ENCODE data around the gene AP2M1.

The AP2M1 gene

GRCh38 chr3:184173374-184173722 is 1.3 kb upstream of the AP2M1 start:
- H3K4me3 ChIP-seq (ENCODE audit: low read length), result no peak overlapping the region
- TF ChIP-seq CTCF (conservative IDR thresholded peaks at IDR 0.05; ENCODE audit: low read depth, low read length), result no peak
- DNase-seq (ENCODE audit: low read depth), result no peak

GRCh38 chr3:184174284-184174645 is 390 bp upstream of the AP2M1 start:
- DNase-seq (ENCODE audit: low read depth), result no peak
- no peak for TF ChIP-seq CTCF (conservative IDR thresholded peaks at IDR 0.05; ENCODE audit: low read depth, low read length)
- H3K4me3 ChIP-seq (ENCODE audit: low read length), result peak overlapping the region; percentile 76

GRCh38 chr3:184175506-184175905 is 851 bp downstream of the AP2M1 start:
- peak overlapping the region; percentile 76 for H3K4me3 ChIP-seq (ENCODE audit: low read length)
- no peak for DNase-seq (ENCODE audit: low read depth)
- no peak for TF ChIP-seq CTCF (conservative IDR thresholded peaks at IDR 0.05; ENCODE audit: low read depth, low read length)

- TF ChIP-seq CTCF (conservative IDR thresholded peaks at IDR 0.05; ENCODE audit: low read depth, low read length), result no peak
- H3K4me3 ChIP-seq (ENCODE audit: low read length), result peak overlapping the region; percentile 76
- DNase-seq (ENCODE audit: low read depth), result no peak
Observed at GRCh38 chr3:184175981-184176376, 1.3 kb downstream of the AP2M1 start.

- DNase-seq (ENCODE audit: low read depth), result peak; percentile 81
- H3K4me3 ChIP-seq (ENCODE audit: low read length), result peak overlapping the region; percentile 76
- peak; percentile 3 for TF ChIP-seq CTCF (conservative IDR thresholded peaks at IDR 0.05; ENCODE audit: low read depth, low read length)
Observed at GRCh38 chr3:184176377-184177330, 2.0 kb downstream of the AP2M1 start.

- no peak for DNase-seq (ENCODE audit: low read depth)
- peak overlapping the region; percentile 76 for H3K4me3 ChIP-seq (ENCODE audit: low read length)
- TF ChIP-seq CTCF (conservative IDR thresholded peaks at IDR 0.05; ENCODE audit: low read depth, low read length), result no peak
Observed at GRCh38 chr3:184177331-184177731, 2.7 kb downstream of the AP2M1 start.

- no peak for TF ChIP-seq CTCF (conservative IDR thresholded peaks at IDR 0.05; ENCODE audit: low read depth, low read length)
- H3K4me3 ChIP-seq (ENCODE audit: low read length), result peak overlapping the region; percentile 76
- DNase-seq (ENCODE audit: low read depth), result no peak
Observed at GRCh38 chr3:184177767-184178306, 3.2 kb downstream of the AP2M1 start.

All from retinal pigment epithelial cell (primary cell).